ENCODE results near the gene ULK3.
A peak's percentile ranks its signal among the peaks of the same experiment; 100 is the strongest.

The ULK3 gene

GRCh38 chr15:74822233-74822632 is 20.7 kb downstream of the ULK3 start:
- no peaks in the 10 kb centered on the region for H3K36me3 ChIP-seq (ENCODE audit: control insufficient read depth in 2 of 2, insufficient read depth in 2 of 2, low read length in 2 of 2)
- H3K27ac ChIP-seq (ENCODE audit: low read length) = no peak overlapping the region
- no peak overlapping the region for H3K9ac ChIP-seq (ENCODE audit: low read length in 2 of 2)
- H3K4me3 ChIP-seq (ENCODE audit: low read length in 2 of 2) = no peak overlapping the region
- peaks cover 13 to 14% of the 10 kb centered on the region in 2 donors for H3K27me3 ChIP-seq (ENCODE audit: control insufficient read depth in 1 of 2, insufficient read depth in 2 of 2, low read length in 2 of 2)
- H3K4me1 ChIP-seq (ENCODE audit: control insufficient read depth, insufficient read depth, low read length) = peaks cover 3% of the 10 kb centered on the region
- H3K9me3 ChIP-seq (ENCODE audit: control insufficient read depth in 2 of 2, low read length in 2 of 2) = no peaks in the 10 kb centered on the region

GRCh38 chr15:74821790-74822158 is 21.2 kb downstream of the ULK3 start:
- Histone ChIP-seq H3K4me3 (ENCODE audit: low read length in 2 of 2) (no peak overlapping the region), H3K27ac (ENCODE audit: low read length) (no peak overlapping the region), H3K27me3 (ENCODE audit: control insufficient read depth in 1 of 2, insufficient read depth in 2 of 2, low read length in 2 of 2) (peaks cover 9 to 10% of the 10 kb centered on the region in 2 donors), H3K9ac (ENCODE audit: low read length in 2 of 2) (no peak overlapping the region), H3K9me3 (ENCODE audit: control insufficient read depth in 2 of 2, low read length in 2 of 2) (no peaks in the 10 kb centered on the region), H3K4me1 (ENCODE audit: control insufficient read depth, insufficient read depth, low read length) (peaks cover 4% of the 10 kb centered on the region), H3K36me3 (ENCODE audit: control insufficient read depth in 2 of 2, insufficient read depth in 2 of 2, low read length in 2 of 2) (no peaks in the 10 kb centered on the region)

DNA sequence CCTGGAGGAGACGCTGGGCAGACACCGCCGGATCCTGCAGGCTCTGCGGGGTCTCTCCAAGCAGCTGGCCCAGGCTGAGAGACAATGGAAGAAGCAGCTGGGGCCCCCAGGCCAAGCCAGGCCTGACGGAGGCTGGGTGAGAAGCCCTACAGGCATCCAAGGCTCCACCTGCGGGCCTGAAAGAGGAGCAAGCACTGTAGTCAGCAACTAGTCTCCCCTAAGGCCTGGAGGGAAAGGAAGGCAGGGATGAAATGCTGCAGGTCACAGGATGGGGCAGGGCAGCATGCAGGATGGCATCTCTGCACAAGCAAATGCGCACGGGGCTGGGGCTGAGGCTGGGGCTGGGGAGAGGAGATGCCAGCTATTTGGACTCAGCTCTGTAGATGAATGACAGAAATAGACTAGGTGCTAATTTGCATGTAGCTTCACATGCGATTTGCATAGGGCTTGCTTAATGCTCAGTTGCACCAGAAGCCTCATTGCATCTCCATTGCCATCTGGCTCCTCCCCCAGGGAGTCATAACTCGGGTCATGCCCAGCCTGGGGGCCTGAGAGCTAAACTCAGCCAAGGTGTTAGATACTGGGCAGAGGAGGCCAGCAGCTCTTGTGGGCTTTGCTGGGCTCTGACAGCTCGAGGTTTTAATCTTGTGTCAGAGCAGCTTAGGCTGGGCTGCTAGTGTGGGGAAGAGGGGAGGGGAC is 21.7 kb downstream of the ULK3 start:
- Histone ChIP-seq H3K4me3 (ENCODE audit: low read length in 2 of 2) (no peak overlapping the region), H3K4me1 (ENCODE audit: control insufficient read depth, insufficient read depth, low read length) (peaks cover 4% of the 10 kb centered on the region), H3K36me3 (ENCODE audit: control insufficient read depth in 2 of 2, insufficient read depth in 2 of 2, low read length in 2 of 2) (no peaks in the 10 kb centered on the region), H3K27ac (ENCODE audit: low read length) (no peak overlapping the region), H3K27me3 (ENCODE audit: control insufficient read depth in 1 of 2, insufficient read depth in 2 of 2, low read length in 2 of 2) (peaks cover 5 to 7% of the 10 kb centered on the region in 2 donors), H3K9ac (ENCODE audit: low read length in 2 of 2) (no peak overlapping the region), H3K9me3 (ENCODE audit: control insufficient read depth in 2 of 2, low read length in 2 of 2) (no peaks in the 10 kb centered on the region)

DNA sequence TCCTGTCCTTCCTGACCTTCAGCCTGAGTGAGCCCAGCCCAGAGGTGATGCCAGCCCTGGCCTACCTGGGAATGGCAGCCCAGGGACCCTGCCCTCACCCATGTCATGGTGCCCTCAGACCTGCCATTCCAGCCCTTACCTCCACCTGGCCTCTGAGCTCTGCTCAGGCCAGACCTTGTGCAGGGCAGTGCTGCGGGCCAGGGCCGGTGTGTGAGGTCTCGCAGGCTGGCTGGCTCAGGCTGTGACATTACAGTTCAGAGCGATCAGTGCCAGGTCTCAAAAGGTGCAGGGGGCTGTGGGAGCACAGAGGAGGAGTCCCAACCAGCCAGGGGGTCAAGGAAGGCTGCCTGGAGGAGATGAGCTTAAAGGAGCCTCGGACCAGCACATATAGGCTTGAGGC is 22.9 kb downstream of the ULK3 start:
- Histone ChIP-seq H3K9me3 (ENCODE audit: control insufficient read depth in 2 of 2, low read length in 2 of 2) (no peaks in the 10 kb centered on the region), H3K4me1 (ENCODE audit: control insufficient read depth, insufficient read depth, low read length) (peaks cover 8% of the 10 kb centered on the region), H3K9ac (ENCODE audit: low read length in 2 of 2) (no peak overlapping the region), H3K27ac (ENCODE audit: low read length) (no peak overlapping the region), H3K36me3 (ENCODE audit: control insufficient read depth in 2 of 2, insufficient read depth in 2 of 2, low read length in 2 of 2) (no peaks in the 10 kb centered on the region), H3K4me3 (ENCODE audit: low read length in 2 of 2) (no peak overlapping the region), H3K27me3 (ENCODE audit: control insufficient read depth in 1 of 2, insufficient read depth in 2 of 2, low read length in 2 of 2) (peaks cover 0 to 4% of the 10 kb centered on the region in 2 donors)

DNA sequence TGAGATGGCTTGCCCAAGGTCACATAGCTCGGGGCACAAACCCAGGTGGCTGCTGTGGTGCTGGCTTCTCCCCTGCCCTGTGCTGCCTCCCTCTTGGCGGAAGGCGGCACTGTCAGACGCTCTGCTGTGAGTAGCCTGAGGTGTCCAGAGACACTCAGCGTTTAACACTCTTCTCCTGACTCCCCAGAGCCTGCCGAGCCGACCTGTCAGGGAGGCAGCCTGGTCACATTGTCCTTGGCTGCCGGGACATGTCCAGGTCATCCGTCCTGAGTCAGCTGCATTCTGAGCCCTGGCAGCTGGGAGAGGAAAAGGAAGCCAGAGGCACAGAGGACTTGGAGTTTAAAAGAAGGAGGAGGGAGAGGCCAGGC is 25.6 kb downstream of the ULK3 start:
- Histone ChIP-seq H3K4me3 (ENCODE audit: low read length in 2 of 2) (no peak overlapping the region), H3K9ac (ENCODE audit: low read length in 2 of 2) (no peak overlapping the region), H3K27me3 (ENCODE audit: control insufficient read depth in 1 of 2, insufficient read depth in 2 of 2, low read length in 2 of 2) (peaks cover 0 to 4% of the 10 kb centered on the region in 2 donors), H3K4me1 (ENCODE audit: control insufficient read depth, insufficient read depth, low read length) (peaks cover 13% of the 10 kb centered on the region), H3K9me3 (ENCODE audit: control insufficient read depth in 2 of 2, low read length in 2 of 2) (no peaks in the 10 kb centered on the region), H3K27ac (ENCODE audit: low read length) (no peak overlapping the region), H3K36me3 (ENCODE audit: control insufficient read depth in 2 of 2, insufficient read depth in 2 of 2, low read length in 2 of 2) (no peaks in the 10 kb centered on the region)

DNA sequence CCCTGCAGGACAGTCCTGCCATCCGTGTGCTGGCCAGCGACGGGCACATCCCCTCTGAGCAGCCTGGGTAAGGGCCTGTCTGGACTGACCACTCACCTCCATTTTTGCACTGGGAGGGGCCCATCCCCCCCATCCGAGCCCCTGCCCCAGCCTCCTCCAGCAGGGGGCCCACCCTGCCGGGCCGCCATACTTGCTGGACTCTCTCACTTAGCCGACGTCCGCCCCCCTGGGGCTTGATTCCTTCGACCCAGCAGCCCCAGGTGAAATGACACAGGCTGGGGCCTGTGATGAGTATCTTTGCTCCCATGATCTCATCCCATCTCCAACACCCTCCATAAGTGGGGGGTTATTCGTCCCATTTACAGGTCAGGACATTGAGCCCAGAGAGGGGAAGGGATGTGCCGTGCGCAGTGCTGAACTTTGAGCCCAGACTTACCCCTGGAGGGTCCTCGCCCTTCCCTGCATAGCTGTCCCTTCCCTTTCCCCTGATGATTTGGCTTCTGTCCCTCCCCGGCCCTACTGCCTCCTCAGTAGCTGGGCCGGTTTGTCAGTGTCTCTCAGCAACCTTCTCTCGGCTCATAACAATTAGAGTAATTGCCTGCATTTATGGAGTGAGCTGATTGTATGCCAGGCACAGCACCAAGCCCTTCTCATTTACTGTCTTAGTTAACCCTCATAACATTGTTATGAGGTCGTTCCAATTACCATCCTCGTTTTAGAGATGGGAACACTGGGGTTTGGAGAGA is 26.2 kb downstream of the ULK3 start:
- no peak overlapping the region for H3K27ac ChIP-seq (ENCODE audit: low read length)
- H3K27me3 ChIP-seq (ENCODE audit: control insufficient read depth in 1 of 2, insufficient read depth in 2 of 2, low read length in 2 of 2) = peaks cover 0 to 4% of the 10 kb centered on the region in 2 donors
- no peak overlapping the region for H3K9ac ChIP-seq (ENCODE audit: low read length in 2 of 2)
- peaks cover 13% of the 10 kb centered on the region for H3K4me1 ChIP-seq (ENCODE audit: control insufficient read depth, insufficient read depth, low read length)
- H3K36me3 ChIP-seq (ENCODE audit: control insufficient read depth in 2 of 2, insufficient read depth in 2 of 2, low read length in 2 of 2) = no peaks in the 10 kb centered on the region
- no peaks in the 10 kb centered on the region for H3K9me3 ChIP-seq (ENCODE audit: control insufficient read depth in 2 of 2, low read length in 2 of 2)
- no peak overlapping the region for H3K4me3 ChIP-seq (ENCODE audit: low read length in 2 of 2)

DNA sequence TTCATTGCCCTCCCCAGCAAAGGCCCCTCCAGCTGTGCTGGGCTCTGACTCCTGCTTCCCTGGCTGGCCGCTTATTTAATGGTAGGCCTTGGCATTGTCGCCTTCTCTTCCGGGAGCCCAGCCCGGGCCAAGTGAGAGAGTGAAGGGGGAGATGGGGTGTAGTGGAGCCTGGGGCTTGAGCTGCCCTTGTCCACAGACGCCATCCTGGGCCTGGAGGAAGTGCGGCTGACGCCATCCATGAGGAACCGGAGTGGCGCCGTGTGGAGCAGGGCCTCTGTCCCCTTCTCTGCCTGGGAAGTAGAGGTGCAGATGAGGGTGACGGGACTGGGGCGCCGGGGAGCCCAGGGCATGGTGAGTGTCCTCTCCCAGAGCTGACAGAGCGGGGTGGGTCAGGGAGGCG is 27.0 kb downstream of the ULK3 start:
- Histone ChIP-seq H3K27me3 (ENCODE audit: control insufficient read depth in 1 of 2, insufficient read depth in 2 of 2, low read length in 2 of 2) (peaks cover 0 to 4% of the 10 kb centered on the region in 2 donors), H3K36me3 (ENCODE audit: control insufficient read depth in 2 of 2, insufficient read depth in 2 of 2, low read length in 2 of 2) (no peaks in the 10 kb centered on the region), H3K27ac (ENCODE audit: low read length) (no peak overlapping the region), H3K4me3 (ENCODE audit: low read length in 2 of 2) (no peak overlapping the region), H3K9ac (ENCODE audit: low read length in 2 of 2) (no peak overlapping the region), H3K4me1 (ENCODE audit: control insufficient read depth, insufficient read depth, low read length) (peaks cover 13% of the 10 kb centered on the region), H3K9me3 (ENCODE audit: control insufficient read depth in 2 of 2, low read length in 2 of 2) (no peaks in the 10 kb centered on the region)

GRCh38 chr15:74815121-74815934 is 27.6 kb downstream of the ULK3 start:
- H3K9ac ChIP-seq (ENCODE audit: low read length in 2 of 2) = peak overlapping the region in 1 of 2 donors; percentile 51
- H3K4me3 ChIP-seq (ENCODE audit: low read length in 2 of 2) = peak overlapping the region in 1 of 2 donors; percentile 29
- peaks cover 0 to 4% of the 10 kb centered on the region in 2 donors for H3K27me3 ChIP-seq (ENCODE audit: control insufficient read depth in 1 of 2, insufficient read depth in 2 of 2, low read length in 2 of 2)
- peaks cover 13% of the 10 kb centered on the region for H3K4me1 ChIP-seq (ENCODE audit: control insufficient read depth, insufficient read depth, low read length)
- H3K9me3 ChIP-seq (ENCODE audit: control insufficient read depth in 2 of 2, low read length in 2 of 2) = no peaks in the 10 kb centered on the region
- peak overlapping the region; percentile 60 for H3K27ac ChIP-seq (ENCODE audit: low read length)
- no peaks in the 10 kb centered on the region for H3K36me3 ChIP-seq (ENCODE audit: control insufficient read depth in 2 of 2, insufficient read depth in 2 of 2, low read length in 2 of 2)

GRCh38 chr15:74812533-74812932 is 30.4 kb downstream of the ULK3 start, which contains the start of gene LMAN1L:
Gene LMAN1L, plus strand, starts transcription at chr15:74812835. Its CDS starts 20 bp downstream, at chr15:74812855.
- Histone ChIP-seq H3K9me3 (ENCODE audit: control insufficient read depth in 2 of 2, low read length in 2 of 2) (no peaks in the 10 kb centered on the region), H3K27ac (ENCODE audit: low read length) (no peak within 1 kb of the TSS), H3K4me3 (ENCODE audit: low read length in 2 of 2) (no peak within 1 kb of the TSS), H3K27me3 (ENCODE audit: control insufficient read depth in 1 of 2, insufficient read depth in 2 of 2, low read length in 2 of 2) (no peaks in the 10 kb centered on the region), H3K36me3 (ENCODE audit: control insufficient read depth in 2 of 2, insufficient read depth in 2 of 2, low read length in 2 of 2) (no peaks in the 10 kb centered on the region), H3K9ac (ENCODE audit: low read length in 2 of 2) (no peak within 1 kb of the TSS), H3K4me1 (ENCODE audit: control insufficient read depth, insufficient read depth, low read length) (peaks cover 13% of the 10 kb centered on the region)

GRCh38 chr15:74809956-74810355 is 33.0 kb downstream of the ULK3 start:
- Histone ChIP-seq H3K9me3 (ENCODE audit: control insufficient read depth in 2 of 2, low read length in 2 of 2) (no peaks in the 10 kb centered on the region), H3K27ac (ENCODE audit: low read length) (no peak overlapping the region), H3K9ac (ENCODE audit: low read length in 2 of 2) (no peak overlapping the region), H3K36me3 (ENCODE audit: control insufficient read depth in 2 of 2, insufficient read depth in 2 of 2, low read length in 2 of 2) (no peaks in the 10 kb centered on the region), H3K4me3 (ENCODE audit: low read length in 2 of 2) (no peak overlapping the region), H3K4me1 (ENCODE audit: control insufficient read depth, insufficient read depth, low read length) (peaks cover 3% of the 10 kb centered on the region), H3K27me3 (ENCODE audit: control insufficient read depth in 1 of 2, insufficient read depth in 2 of 2, low read length in 2 of 2) (no peaks in the 10 kb centered on the region)
